GM23248 (cell line): Measurements from ENCODE around the gene SLC19A1. TPM values are rescaled to one million over a fixed set of nuclear protein-coding genes. Genes with fewer than 3 reads are reported as not detected.

Experiments used
- DNase-seq: peaks from one replicate; pipeline ENCODE4 v3.0.0-alpha.2; 2015
- H2AFZ ChIP-seq: fragments of 200-600 bp; sonication (generic); 2 replicates; pipeline ENCODE4 v1.6.1; 2016; ENCODE audit warnings: antibody characterized with exemption
- H3F3A ChIP-seq: fragments of 200-600 bp; sonication (generic); 2 replicates; pipeline ENCODE4 v1.6.1; 2016; ENCODE audit warnings: mild to moderate bottlenecking, antibody characterized with exemption, mixed run types; ENCODE audit not compliant: insufficient read depth
- H3K27ac ChIP-seq: fragments of 200-600 bp; sonication (generic); 2 replicates; pipeline ENCODE4 v1.5.1; 2016; ENCODE audit warnings: mild to moderate bottlenecking
- H3K27me3 ChIP-seq: fragments of 200-600 bp; sonication (generic); replicated peaks from 2 replicates; pipeline ENCODE4 v1.6.1; 2016; ENCODE audit warnings: mild to moderate bottlenecking; ENCODE audit not compliant: insufficient read depth
- H3K36me3 ChIP-seq: fragments of 200-600 bp; sonication (generic); 2 replicates; pipeline ENCODE4 v1.6.1; 2016; ENCODE audit warnings: low read depth, mild to moderate bottlenecking
- H3K4me1 ChIP-seq: fragments of 200-600 bp; sonication (generic); 2 replicates; pipeline ENCODE4 v1.6.1; 2016; ENCODE audit warnings: mild to moderate bottlenecking; ENCODE audit not compliant: insufficient read depth
- H3K4me2 ChIP-seq: fragments of 200-600 bp; sonication (generic); one replicate; pipeline ENCODE4 v1.6.1; 2016; ENCODE audit warnings: mild to moderate bottlenecking; ENCODE audit not compliant: unreplicated experiment
- H3K4me3 ChIP-seq: fragments of 200-600 bp; sonication (generic); 2 replicates; pipeline ENCODE4 v1.5.1; 2016; ENCODE audit warnings: mild to moderate bottlenecking
- H3K79me2 ChIP-seq: fragments of 200-600 bp; sonication (generic); 2 replicates; pipeline ENCODE4 v1.6.1; 2016; ENCODE audit warnings: mild to moderate bottlenecking; ENCODE audit not compliant: insufficient read depth
- H3K9ac ChIP-seq: fragments of 200-600 bp; sonication (generic); 2 replicates; pipeline ENCODE4 v1.6.1; 2016; ENCODE audit warnings: mild to moderate bottlenecking
- H3K9me2 ChIP-seq: fragments of 200-600 bp; sonication (generic); 2 replicates; pipeline ENCODE4 v1.6.1; 2016; ENCODE audit warnings: mixed run types, mild to moderate bottlenecking, moderate library complexity; ENCODE audit not compliant: insufficient read depth
- H3K9me3 ChIP-seq: fragments of 200-600 bp; sonication (generic); one replicate; pipeline ENCODE4 v1.6.1; 2017; ENCODE audit warnings: low read depth
- H4K20me1 ChIP-seq: fragments of 200-600 bp; sonication (generic); 2 replicates; pipeline ENCODE4 v1.6.0; 2016; ENCODE audit not compliant: insufficient read depth
- EZH2 ChIP-seq: fragments of 200-600 bp; sonication (generic); IDR thresholded peaks from 2 replicates; pipeline ENCODE4 v1.6.1; 2018; ENCODE audit warnings: antibody characterized with exemption, mild to moderate bottlenecking; ENCODE audit not compliant: insufficient read depth, poor library complexity, severe bottlenecking
- EZH2phosphoT487 ChIP-seq: fragments of 200-600 bp; sonication (generic); IDR thresholded peaks from 2 replicates; pipeline ENCODE4 v1.6.1; 2018; ENCODE audit warnings: antibody characterized with exemption, moderate library complexity, mild to moderate bottlenecking, low read depth; ENCODE audit not compliant: insufficient read depth
- WGBS, 2 experiments: methylation state at CpG; one replicate each; pipeline ENCODE4 v1.1.6; 2015 to 2017; ENCODE audit warnings: low lambda C conversion rate in 2 of 2, low coverage in 1 of 2; ENCODE audit errors: missing lambda C conversion rate in 2 of 2; 5-methylcytosine and 5-hydroxymethylcytosine counted together
- in situ Hi-C: fragments of 300-500 bp; cut with MboI; formaldehyde crosslinking; loops from 2 replicates; pipeline ENCODE4 v1.15.0; 2020
- polyA plus RNA-seq: library from polyadenylated mRNA; unstranded; fragments of >200 nt; fragmentation: Nextera tagmentation; extraction: Ambion mirVana; gene quantifications from 2 replicates; pipeline ENCODE4 v1.2.1, GENCODE V29; 2016
- total RNA-seq: library from RNA; depleted of rRNA; stranded (reverse); fragments of >200 nt; shearing (Covaris generic); gene quantifications from 2 replicates; pipeline ENCODE4 v1.2.3, GENCODE V29; 2014

Gene SLC19A1
- total and polyA plus RNA-seq, 2 experiments from 2014 or later, result 7.8 to 8.4 TPM

DNA sequence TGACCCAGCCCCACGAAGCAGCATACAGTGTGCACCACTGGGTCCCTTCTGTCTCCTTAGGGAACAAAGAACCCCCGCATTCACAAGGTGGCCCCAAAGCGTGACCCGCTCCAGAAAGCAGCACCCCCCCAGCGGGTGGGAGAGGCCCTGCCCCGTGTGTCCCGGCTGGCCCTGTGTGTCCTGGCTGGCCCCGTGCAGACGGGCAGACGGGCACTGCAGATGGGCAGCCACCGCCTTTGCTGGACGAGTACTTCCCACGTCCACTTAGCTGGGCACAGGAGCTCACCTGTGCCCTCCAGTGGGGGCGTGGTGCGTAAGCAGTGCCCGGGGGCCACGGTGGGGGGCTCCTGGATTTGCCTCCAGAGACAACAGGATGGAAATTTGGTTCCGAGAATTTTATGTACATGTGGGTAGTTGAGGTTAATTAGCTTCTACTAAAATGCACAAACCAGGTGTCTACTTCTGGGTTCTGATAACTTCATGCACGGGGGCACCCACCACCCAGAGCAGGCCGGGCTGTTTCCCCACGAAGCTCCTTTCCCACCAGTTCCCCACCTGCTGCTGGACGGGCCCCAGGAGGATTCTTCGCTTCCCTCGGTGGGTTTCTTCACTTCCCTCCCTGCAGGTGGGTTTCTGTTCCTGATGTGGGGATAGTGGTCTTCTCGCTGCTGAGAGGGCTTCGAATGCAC lies 33.2 kb upstream of the SLC19A1 start:
- Histone ChIP-seq H3K4me1 (peaks cover 8% of the 10 kb centered on the region; the same call in 1 of the 2 replicates), H4K20me1 (no peaks in the 10 kb centered on the region), H2AFZ (no peak overlapping the region), H3K9me3 (no peaks in the 10 kb centered on the region), H3K4me2 (no peak overlapping the region), H3K79me2 (no peaks in the 10 kb centered on the region), H3K36me3 (no peaks in the 10 kb centered on the region), H3K4me3 (no peak overlapping the region), H3F3A (no peaks in the 10 kb centered on the region), H3K27me3 (peaks cover 12% of the 10 kb centered on the region), H3K9ac (no peak overlapping the region), H3K9me2 (no peaks in the 10 kb centered on the region), H3K27ac (no peak overlapping the region)
- in situ Hi-C loops, result no loop called here
- TF ChIP-seq EZH2phosphoT487 (no peak), EZH2 (no peak)
- no peak for DNase-seq
- 69% methylated on average over 24 to 26 of the region's 26 CpGs for WGBS, 2 experiments

- no peak overlapping the region for H3K4me3 ChIP-seq
- no peaks in the 10 kb centered on the region for H3K9me2 ChIP-seq
- 77 to 80% methylated on average over 11 to 14 of the region's 14 CpGs for WGBS, 2 experiments
- H4K20me1 ChIP-seq, result no peaks in the 10 kb centered on the region
- H3K4me2 ChIP-seq, result no peak overlapping the region
- TF ChIP-seq EZH2 (no peak), EZH2phosphoT487 (no peak)
- in situ Hi-C loops, result no loop called here
- no peak overlapping the region for H3K9ac ChIP-seq
- H3K36me3 ChIP-seq, result no peaks in the 10 kb centered on the region
- peaks cover 8% of the 10 kb centered on the region; the same call in 1 of the 2 replicates for H3K4me1 ChIP-seq
- peaks cover 12% of the 10 kb centered on the region for H3K27me3 ChIP-seq
- H3K9me3 ChIP-seq, result no peaks in the 10 kb centered on the region
- no peak overlapping the region for H2AFZ ChIP-seq
- no peak overlapping the region for H3K27ac ChIP-seq
- no peaks in the 10 kb centered on the region for H3K79me2 ChIP-seq
- H3F3A ChIP-seq, result no peaks in the 10 kb centered on the region
- DNase-seq, result no peak
These were observed 32.5 kb upstream of the SLC19A1 start for GRCh38 chr21:45574691-45575090.

- no peak for TF ChIP-seq EZH2
- no peak for TF ChIP-seq EZH2phosphoT487
- Histone ChIP-seq H3K9me3 (no peaks in the 10 kb centered on the region), H3K79me2 (no peaks in the 10 kb centered on the region), H4K20me1 (no peaks in the 10 kb centered on the region), H2AFZ (no peak overlapping the region), H3K9ac (no peak overlapping the region), H3K27me3 (peaks cover 13% of the 10 kb centered on the region), H3K4me2 (no peak overlapping the region), H3K4me1 (peaks cover 8% of the 10 kb centered on the region; the same call in 1 of the 2 replicates), H3K27ac (no peak overlapping the region), H3F3A (no peaks in the 10 kb centered on the region), H3K9me2 (no peaks in the 10 kb centered on the region), H3K36me3 (no peaks in the 10 kb centered on the region), H3K4me3 (no peak overlapping the region)
- WGBS, 2 experiments, result 81 to 86% methylated on average over 19 to 25 of the region's 25 CpGs
- no peak for DNase-seq
- in situ Hi-C loops, result no loop called here
These were observed 31.9 kb upstream of the SLC19A1 start for GRCh38 chr21:45574081-45574501.

DNA sequence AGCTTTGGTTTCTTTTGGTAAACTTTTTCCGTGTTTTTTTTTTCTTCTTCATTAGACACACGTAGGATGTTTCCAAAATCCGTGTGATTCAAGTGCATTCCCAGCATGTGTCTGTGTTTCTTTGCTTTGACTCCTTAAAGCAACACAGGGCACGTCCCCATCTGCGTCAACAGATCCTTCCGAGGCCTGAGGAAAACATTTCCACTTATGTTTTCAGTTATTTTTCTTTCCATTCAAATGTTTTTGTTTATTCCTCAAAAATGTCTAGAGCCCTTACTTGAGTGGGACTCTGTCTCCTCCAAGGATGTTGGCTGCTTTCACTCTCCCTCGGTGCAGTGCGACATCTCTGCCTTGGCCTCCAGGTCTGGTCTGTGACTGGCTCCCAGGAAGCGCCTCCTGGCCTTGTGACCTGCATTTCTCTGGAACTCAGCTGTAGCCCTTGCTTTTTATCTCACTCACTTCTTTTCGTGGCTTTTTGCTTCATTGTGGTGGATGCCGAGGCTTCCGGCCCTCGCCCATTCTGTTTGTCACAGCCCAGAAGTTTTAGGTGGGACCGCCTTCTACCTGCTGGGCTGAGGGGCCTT lies 31.3 kb upstream of the SLC19A1 start:
- Histone ChIP-seq H3K9ac (no peak overlapping the region), H2AFZ (no peak overlapping the region), H3K4me2 (no peak overlapping the region), H3F3A (no peaks in the 10 kb centered on the region), H4K20me1 (no peaks in the 10 kb centered on the region), H3K4me1 (peaks cover 8% of the 10 kb centered on the region; the same call in 1 of the 2 replicates), H3K27ac (no peak overlapping the region), H3K9me2 (no peaks in the 10 kb centered on the region), H3K36me3 (no peaks in the 10 kb centered on the region), H3K4me3 (no peak overlapping the region), H3K79me2 (no peaks in the 10 kb centered on the region), H3K9me3 (no peaks in the 10 kb centered on the region), H3K27me3 (peaks cover 18% of the 10 kb centered on the region)
- DNase-seq, result peak; percentile 44
- WGBS, 2 experiments, result 38 to 46% methylated on average over 14 of the region's 14 CpGs
- in situ Hi-C loops, result no loop called here
- TF ChIP-seq EZH2 (no peak), EZH2phosphoT487 (no peak)
